ENCODE measurements around the gene TRANK1.
"Not testable (repeated sequence)": the region's sequence is repeated elsewhere in the genome, so short reads cannot be mapped to it uniquely, and the experiment has no call there.

TRANK1 gene

GRCh38 chr3:36944641-36945270 lies at the start of gene TRANK1:
Gene TRANK1 (minus strand): TSS chr3:36945054. CDS start chr3:36944809, 245 bp downstream.
- peak; percentile 57 for DNase-seq (ENCODE audit: low spot score)

GRCh38 chr3:36993326-36994283 lies 48.8 kb upstream of the TRANK1 start, which contains the start of gene MLH1:
Gene MLH1 (plus strand): TSS chr3:36993518. CDS start chr3:36993548, 30 bp downstream.
- DNase-seq (ENCODE audit: low spot score) = peak; percentile 100

GRCh38 chr3:36992806-36993325 lies 48.0 kb upstream of the TRANK1 start, which contains the start of gene EPM2AIP1:
Gene EPM2AIP1 (minus strand): TSS chr3:36993131. CDS start chr3:36993077, 54 bp downstream.
- DNase-seq (ENCODE audit: low spot score) = no peak

GRCh38 chr3:36991923-36992805 lies 47.3 kb upstream of the TRANK1 start:
- DNase-seq (ENCODE audit: low spot score) = peak; percentile 33

GRCh38 chr3:36991147-36991546 lies 46.3 kb upstream of the TRANK1 start:
- DNase-seq (ENCODE audit: low spot score) = no peak

GRCh38 chr3:36989568-36989967 lies 44.7 kb upstream of the TRANK1 start:
- no peak for DNase-seq (ENCODE audit: low spot score)

- DNase-seq (ENCODE audit: low spot score) = no peak
Observed at GRCh38 chr3:36989005-36989404, 44.2 kb upstream of the TRANK1 start.

GRCh38 chr3:36988356-36988755 lies 43.5 kb upstream of the TRANK1 start:
- DNase-seq (ENCODE audit: low spot score) = no peak

- no peak for DNase-seq (ENCODE audit: low spot score)
Observed at GRCh38 chr3:36981006-36981405, 36.2 kb upstream of the TRANK1 start.

- DNase-seq (ENCODE audit: low spot score) = no peak
Observed at GRCh38 chr3:36973139-36973538, 28.3 kb upstream of the TRANK1 start.

GRCh38 chr3:36972163-36972562 lies 27.3 kb upstream of the TRANK1 start:
- no peak for DNase-seq (ENCODE audit: low spot score)

GRCh38 chr3:36969540-36970432 lies 24.9 kb upstream of the TRANK1 start:
- DNase-seq (ENCODE audit: low spot score) = peak; percentile 37

- no peak for DNase-seq (ENCODE audit: low spot score)
Observed at GRCh38 chr3:36969085-36969484, 24.2 kb upstream of the TRANK1 start.

- DNase-seq (ENCODE audit: low spot score) = no peak
Observed at GRCh38 chr3:36965440-36965839, 20.6 kb upstream of the TRANK1 start.

- no peak for DNase-seq (ENCODE audit: low spot score)
Observed at GRCh38 chr3:36964817-36965216, 20.0 kb upstream of the TRANK1 start.

- DNase-seq (ENCODE audit: low spot score) = no peak
Observed at GRCh38 chr3:36964331-36964730, 19.5 kb upstream of the TRANK1 start.

- not testable (repeated sequence) for DNase-seq (ENCODE audit: low spot score)
Observed at GRCh38 chr3:36963008-36963407, 18.2 kb upstream of the TRANK1 start.

GRCh38 chr3:36960502-36960901 lies 15.6 kb upstream of the TRANK1 start:
- no peak for DNase-seq (ENCODE audit: low spot score)

GRCh38 chr3:36959821-36960220 lies 15.0 kb upstream of the TRANK1 start:
- DNase-seq (ENCODE audit: low spot score) = no peak

GRCh38 chr3:36957862-36958686 lies 13.2 kb upstream of the TRANK1 start:
- no peak for DNase-seq (ENCODE audit: low spot score)
